GM19238 (cell line): ENCODE measurements around the gene WRAP73.

Experiments
- DNase-seq: peaks from one replicate; pipeline ENCODE4 v3.0.0; 2011; ENCODE audit warnings: low spot score; ENCODE audit not compliant: insufficient read length

WRAP73 gene

DNA sequence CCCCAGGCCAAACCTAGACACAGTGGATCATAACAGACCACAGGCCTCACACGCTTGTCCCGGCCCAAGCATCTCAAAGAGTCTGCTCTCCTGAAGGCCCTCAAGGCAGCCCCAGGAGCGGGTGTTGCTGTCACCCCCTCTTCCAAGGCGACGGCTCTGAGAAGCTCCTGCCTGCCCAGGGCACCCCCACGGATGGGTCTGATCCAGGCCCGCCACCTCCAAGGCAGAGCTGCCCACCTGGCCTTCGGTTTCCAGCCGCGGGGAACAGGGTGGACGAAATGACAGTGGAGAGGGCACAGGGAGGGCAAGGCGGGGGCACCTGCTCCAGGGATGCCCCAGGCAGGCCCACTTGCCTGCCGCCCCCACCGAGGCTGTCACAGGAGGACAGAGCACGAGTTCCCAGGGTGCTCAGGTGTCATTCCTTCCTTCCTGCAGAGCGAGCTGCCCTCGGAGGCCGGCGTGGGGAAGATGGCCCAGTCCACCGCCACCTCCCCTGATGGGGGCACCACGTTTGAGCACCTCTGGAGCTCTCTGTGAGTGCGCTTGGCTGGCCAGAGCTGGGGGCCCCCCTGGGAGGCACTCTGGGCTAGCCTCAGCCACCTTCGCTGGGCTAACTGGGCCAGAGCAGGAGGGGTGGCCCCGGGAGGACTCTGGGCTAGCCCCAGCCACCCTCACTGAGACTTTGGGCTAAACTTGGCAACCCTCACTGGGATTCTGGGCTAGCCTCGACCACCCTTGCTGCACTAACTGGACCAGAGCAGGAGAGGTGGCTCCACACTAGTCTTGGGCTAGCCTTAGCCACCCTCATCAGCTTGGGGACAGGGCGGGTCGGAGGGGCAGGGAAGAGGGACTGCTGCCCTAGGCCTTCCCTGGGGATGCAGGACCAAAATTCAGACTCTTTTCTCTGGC is 32.2 kb upstream of the WRAP73 start:
- no peak for DNase-seq

GRCh38 chr1:3681231-3681897 is 31.5 kb upstream of the WRAP73 start:
- no peak for DNase-seq

GRCh38 chr1:3680488-3681230 is 30.8 kb upstream of the WRAP73 start:
- DNase-seq, result no peak

- DNase-seq, result no peak
These were observed 30.0 kb upstream of the WRAP73 start for GRCh38 chr1:3679799-3680453.

- no peak for DNase-seq
These were observed 29.2 kb upstream of the WRAP73 start for GRCh38 chr1:3679098-3679555.

GRCh38 chr1:3678361-3679097 is 28.6 kb upstream of the WRAP73 start:
- no peak for DNase-seq

DNA sequence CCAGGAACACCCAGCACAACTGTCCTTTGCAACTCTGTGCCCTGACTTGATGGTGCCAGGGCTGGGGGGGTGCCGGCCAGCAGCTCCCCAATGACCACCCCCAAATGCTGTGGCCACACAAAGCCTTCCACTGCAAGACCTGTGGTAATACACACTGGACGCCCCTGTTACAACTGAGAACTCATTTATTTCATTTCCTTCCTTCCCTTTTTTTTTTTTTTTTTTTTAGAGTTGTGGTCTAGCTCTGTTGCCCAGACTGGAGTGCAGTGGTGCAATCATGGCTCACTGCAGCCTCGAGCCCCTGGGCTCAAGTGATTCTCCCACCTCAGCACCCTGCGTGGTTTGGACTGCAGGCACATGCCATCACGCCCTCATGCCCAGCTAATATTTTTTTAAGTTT is 27.6 kb upstream of the WRAP73 start:
- DNase-seq, result no peak

- DNase-seq, result peak; percentile 73
These were observed 26.9 kb upstream of the WRAP73 start for GRCh38 chr1:3676581-3677470.

DNA sequence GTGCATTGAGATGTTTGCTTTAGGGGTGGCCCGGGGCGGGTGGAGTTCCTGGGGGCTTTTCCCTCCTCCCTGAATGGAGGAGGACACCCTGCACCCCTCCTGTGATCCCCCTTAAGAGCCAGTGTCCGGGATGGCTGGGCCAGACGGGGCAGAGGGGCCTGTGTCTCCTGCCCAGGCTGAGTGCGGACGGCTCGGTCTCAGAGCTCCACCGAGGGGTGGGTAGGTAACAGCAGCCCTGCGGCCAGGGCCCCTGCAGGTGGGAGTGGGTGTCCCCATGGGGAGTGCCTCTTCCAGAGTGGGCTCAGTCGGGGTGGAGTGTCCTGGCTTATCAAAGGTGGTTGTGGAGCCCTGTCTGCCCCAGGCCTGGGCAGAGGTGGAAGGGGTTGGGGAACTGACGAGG is 25.5 kb upstream of the WRAP73 start:
- no peak for DNase-seq

GRCh38 chr1:3674100-3675094 is 24.5 kb upstream of the WRAP73 start:
- no peak for DNase-seq

DNA sequence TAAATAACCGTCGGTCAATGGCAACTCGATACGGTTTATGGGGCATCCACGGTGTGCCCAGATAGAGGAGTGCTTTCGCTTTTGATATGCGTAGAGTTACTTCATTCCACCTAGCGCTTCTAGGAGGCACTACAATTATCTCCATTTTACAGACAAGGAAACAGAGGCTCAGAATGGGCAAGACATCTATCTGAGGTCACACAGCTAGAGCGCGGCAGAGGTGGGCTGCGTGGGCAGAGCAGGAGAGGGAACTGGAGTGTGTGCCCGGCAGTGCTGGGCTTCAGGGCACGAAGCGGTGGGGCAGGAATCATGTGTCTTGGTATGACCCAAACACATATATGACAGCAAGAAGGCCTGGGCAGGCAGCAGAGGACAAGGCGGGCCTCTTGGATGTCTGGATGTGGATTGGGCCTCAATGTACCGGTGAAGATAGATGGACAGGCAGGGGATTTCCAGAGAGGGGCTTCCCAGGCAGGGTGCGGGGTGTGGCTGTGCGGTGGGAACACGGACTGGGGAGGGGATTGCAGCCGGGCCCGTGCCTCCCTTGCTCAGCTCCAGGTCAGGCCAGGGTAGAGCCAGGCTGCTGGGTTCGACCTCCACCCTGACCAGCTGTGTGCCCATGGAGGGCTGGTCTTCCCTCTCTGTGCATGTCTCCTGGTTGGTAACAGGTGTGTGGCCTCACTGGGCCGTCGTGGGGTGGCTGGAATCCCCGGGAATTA is 23.6 kb upstream of the WRAP73 start:
- DNase-seq, result no peak

- no peak for DNase-seq
These were observed 23.1 kb upstream of the WRAP73 start for GRCh38 chr1:3672971-3673361.

DNA sequence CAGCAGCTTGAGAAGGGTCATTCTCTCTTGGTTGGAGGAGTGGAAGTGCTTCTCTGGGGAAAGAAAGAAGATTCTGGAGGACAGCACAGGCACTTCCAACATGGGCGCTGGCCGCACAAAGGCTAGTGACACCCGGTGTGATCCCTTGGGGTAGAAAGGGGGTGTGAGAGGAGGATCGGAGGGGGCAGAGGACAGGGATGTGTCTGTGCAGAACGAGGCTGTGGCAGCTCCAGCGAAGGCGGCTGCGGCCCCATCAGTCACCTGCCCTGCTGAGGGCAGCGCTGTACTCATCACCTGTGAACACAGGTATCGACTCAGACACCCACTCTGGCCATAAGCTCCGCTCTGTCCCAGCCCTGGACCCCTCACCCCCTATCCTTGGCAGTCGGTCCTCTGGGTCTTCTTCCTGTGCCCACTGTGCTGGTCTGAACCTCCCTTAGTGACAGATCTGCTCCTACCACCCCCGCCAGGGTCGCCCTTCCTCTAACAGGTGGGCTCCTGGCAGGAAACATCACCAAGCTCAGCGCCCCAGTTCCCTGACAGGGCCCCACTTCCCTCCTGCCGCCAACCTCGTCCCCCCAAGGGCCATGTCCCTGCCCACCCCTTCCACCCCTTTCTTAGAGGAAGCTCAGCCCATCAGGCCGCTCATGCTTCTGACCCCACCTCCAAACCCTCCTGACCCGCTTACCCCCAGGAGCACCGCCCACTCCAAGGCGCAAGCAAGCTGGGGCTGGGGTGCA is 22.5 kb upstream of the WRAP73 start:
- DNase-seq, result no peak

DNA sequence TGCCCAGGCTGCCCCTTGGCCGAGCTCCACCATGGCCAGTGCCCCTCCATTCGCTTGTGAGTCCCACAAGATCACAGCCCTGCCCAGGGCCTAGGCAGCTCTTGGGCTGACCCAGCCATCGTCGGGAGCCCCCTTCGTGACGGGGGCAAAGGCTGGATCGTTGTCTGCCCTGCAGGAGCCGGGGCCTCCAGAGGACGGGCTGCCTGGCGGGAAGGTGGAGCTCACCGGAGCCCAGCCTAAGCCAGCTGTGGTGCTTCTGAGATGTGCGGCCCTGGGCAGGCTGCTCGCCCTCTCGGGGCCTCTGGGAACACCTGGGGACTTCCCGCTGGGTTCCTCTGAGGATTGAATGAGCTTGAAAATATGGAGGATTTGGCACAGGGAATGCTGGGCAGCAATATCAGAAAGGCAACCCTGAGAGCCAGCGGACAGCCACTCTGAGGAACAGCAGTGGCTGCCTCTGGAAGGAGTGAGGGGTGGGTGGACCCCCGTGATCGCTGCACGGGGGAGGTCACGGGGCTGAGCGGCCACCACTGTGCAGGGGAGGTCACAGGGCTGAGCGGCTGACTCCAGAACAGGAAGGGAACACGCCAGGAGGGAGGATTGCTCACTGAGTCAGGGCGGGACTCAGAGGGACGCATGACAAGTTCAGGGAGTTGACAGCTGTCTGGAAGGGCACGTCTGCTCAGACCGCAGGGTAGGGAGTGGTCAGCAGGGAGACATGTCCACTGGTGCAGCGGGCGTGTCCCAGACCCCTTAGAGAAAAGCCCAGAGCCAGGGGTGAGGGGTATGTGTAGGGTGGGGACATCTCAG is 21.7 kb upstream of the WRAP73 start:
- DNase-seq, result no peak

DNA sequence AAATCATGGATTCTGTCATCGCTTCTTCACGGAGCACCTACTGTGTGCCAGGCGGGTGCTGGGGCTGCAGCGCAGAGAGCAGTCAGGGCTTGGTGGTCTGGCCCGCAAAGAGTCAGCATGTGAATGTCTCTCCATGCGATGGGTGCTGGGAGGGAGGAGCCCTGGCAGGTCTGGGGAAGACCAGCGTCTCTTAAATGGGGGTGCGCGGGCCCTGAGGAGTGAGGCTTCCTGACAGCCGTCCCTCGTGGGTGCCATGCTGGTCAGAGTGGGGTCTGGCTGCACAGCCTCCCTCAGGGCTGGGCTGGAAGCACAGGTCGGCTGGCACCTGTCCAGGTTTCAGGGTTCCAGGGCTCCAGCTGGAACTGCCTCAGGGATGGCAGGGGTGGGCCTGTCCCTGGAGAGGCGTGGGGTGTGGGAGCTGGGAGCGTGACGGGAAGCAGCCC is 20.9 kb upstream of the WRAP73 start:
- no peak for DNase-seq

DNA sequence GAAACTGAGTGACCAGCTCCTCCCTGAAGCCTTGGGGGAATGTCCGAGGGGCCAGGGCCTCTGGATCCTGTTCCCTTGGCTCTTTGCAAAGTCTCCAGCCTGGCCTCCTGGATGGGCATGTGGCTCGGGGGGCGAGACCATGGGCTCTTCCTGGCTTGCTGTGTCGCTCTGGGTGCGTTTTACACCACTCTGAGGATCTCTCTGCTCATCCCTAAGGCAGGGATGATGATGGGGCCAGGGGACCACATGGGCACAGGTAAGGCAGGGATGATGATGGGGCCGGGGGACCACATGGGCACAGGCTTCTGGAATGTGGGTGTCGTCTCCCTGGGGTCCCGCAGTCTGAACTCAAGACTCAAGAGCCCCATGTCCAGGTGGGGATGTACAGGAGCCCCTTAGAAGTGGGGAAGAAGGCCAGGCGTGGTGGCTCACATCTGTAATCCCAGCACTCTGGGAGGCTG is 20.1 kb upstream of the WRAP73 start:
- no peak for DNase-seq
